Heart right ventricle (tissue), 16 donors: ENCODE results near the gene TMEM218. TPM values are rescaled to one million over a fixed set of nuclear protein-coding genes. Genes with fewer than 3 reads are reported as not detected.
A peak's percentile ranks its signal among the peaks of the same experiment; 100 is the strongest.

ENCODE experiments used
- ATAC-seq, 8 donors: fragments of 200-7000 bp; cut with Tn5 transposase; one replicate each; pipeline ENCODE4 v1.9.1; 2020; ENCODE audit warnings: mild to moderate bottlenecking in 8 of 8, moderate library complexity in 8 of 8, moderate number of reproducible peaks in 1 of 8
- DNase-seq, 2 donors: peaks; one replicate each; pipeline ENCODE4 v3.0.0-alpha.2; 2020
- H3K27ac ChIP-seq, 10 donors: fragments of 200-600 bp; sonication (generic) in 2 of 10; one replicate each; pipeline versions ENCODE4 v1.5.0 to v1.8.0; 2020 to 2022; ENCODE audit warnings: mild to moderate bottlenecking in 3 of 10
- H3K27me3 ChIP-seq, 7 donors: fragments of 200-600 bp; one replicate each; pipeline ENCODE4 v1.8.0; 2021 to 2022; ENCODE audit warnings: mild to moderate bottlenecking in 2 of 7
- H3K36me3 ChIP-seq, 9 donors: fragments of 200-600 bp; sonication (generic) in 1 of 9; one replicate each; pipeline versions ENCODE4 v1.5.0 to v1.8.0; 2020 to 2022; ENCODE audit warnings: mild to moderate bottlenecking in 2 of 9
- H3K4me1 ChIP-seq, 9 donors: fragments of 200-600 bp; sonication (generic) in 1 of 9; one replicate each; pipeline versions ENCODE4 v1.5.0 to v1.8.0; 2020 to 2022; ENCODE audit warnings: mild to moderate bottlenecking in 4 of 9
- H3K4me3 ChIP-seq, 10 donors: fragments of 200-600 bp; sonication (generic) in 2 of 10; one replicate each; pipeline versions ENCODE4 v1.5.0 to v1.8.0; 2020 to 2022; ENCODE audit warnings: mild to moderate bottlenecking in 7 of 10, moderate library complexity in 2 of 10
- H3K9me3 ChIP-seq, 11 donors: fragments of 200-600 bp in 10 of 11; sonication (generic) in 2 of 11; one replicate each; pipeline versions ENCODE4 v1.5.0 to v1.8.0; 2013 to 2022; ENCODE audit warnings: mild to moderate bottlenecking in 2 of 11, control low read depth in 1 of 11, moderate library complexity in 1 of 11
- CTCF ChIP-seq, 9 donors: fragments of 200-600 bp; sonication (generic) in 2 of 9; IDR thresholded peaks; one replicate each; pipeline versions ENCODE4 v1.5.0 to v1.8.0; 2021 to 2022; ENCODE audit warnings: antibody characterized with exemption in 9 of 9, mild to moderate bottlenecking in 5 of 9, moderate library complexity in 1 of 9
- WGBS, 2 donors: extraction: QIAGEN DNeasy Blood & Tissue Kit; methylation state at CpG; one replicate each; pipeline ENCODE4 v1.1.7; 2013; ENCODE audit warnings: inconsistent platforms in 1 of 2; 5-methylcytosine and 5-hydroxymethylcytosine counted together
- intact Hi-C, 10 donors: fragments of 100-400 bp; cut with DNase I; formaldehyde crosslinking; loops; one replicate each; pipeline versions ENCODE4 v1.11.1 to v1.14.2; 2022
- long read RNA-seq, 3 donors: library from polyadenylated mRNA; unstranded; transcript quantifications; one replicate each; pipeline ENCODE4 v2.0.0, GENCODE V29; 2020 to 2021
- polyA plus RNA-seq, 2 donors: library from polyadenylated mRNA; stranded (reverse); fragments of 200-250 nt; gene quantifications; one replicate each; pipeline ENCODE4 v1.2.3, GENCODE V29; 2013
- total RNA-seq, 10 donors: library from RNA; stranded (reverse); fragmentation: NEBNext Ultra II Directional in 3 of 10; extraction: Animal tissue kit (Norgen Biotek cat#: 25700) in 3 of 10; gene quantifications; one replicate each; pipeline versions ENCODE4 v1.2.1 to v1.2.4, GENCODE V29; 2021 to 2023
- donor health status: Arrhythmogenic right ventricular cardiomyopathy.
- donor health status: ischemic (EF 13 %, LVEDD 7.1; RV severe dilation, severe dysfunction).
- donor health status: healthy with polysubstance abuse.
- donor health status: DM: no; HTN: yes; CAD: no.
- donor health status: DM: no; HTN: no; CAD: no.
- donor health status: ischemic (EF 25% LVEDD 6.9; RV normal size, moderate dysfunction).
- donor health status: ischemic (EF 25% LVEDD 5.7; RV mildly dilated, moderate dysfunction).
- donor health status: healthy.
- donor health status: DM: yes; HTN: yes; CAD: no.
- donor health status: Ischemic cardiomyopathy.
- donor health status: ischemic (EF 35%, LVEDD 5.7; RV mildly dilated, moderate dysfunction).
- donor health status: nonischemic (EF 11% LVEDD 7.7; RV severe dilation, severe dysfunction).
- donor health status: DM: yes; HTN: yes; CAD: no.
- donor health status: PGD.
- donor health status: ischemic (EF 29% LVEDD 5.4; RV normal size, mild dysfunction).
- donor health status: nonischemic (EF 23%, LVEDD 6.1; RV moderate dilation, normal function).

TMEM218 gene
- total RNA-seq: 1 to 10 TPM; 4.5 to 7.8 (median 6.7) TPM
- 10 to 100 TPM in 1 of 2 donors, 1 to 10 TPM in 1; 7.6 to 17.1 TPM for polyA plus RNA-seq
- long read RNA-seq, donor 1, partial matches to known transcripts: 0 of 4 reads
- long read RNA-seq, donor 1, other reads (novel, unspliced or antisense): 3 of 4 reads
- long read RNA-seq, donor 2, partial matches to known transcripts: 1 of 5 reads
- long read RNA-seq, donor 2, other reads (novel, unspliced or antisense): 4 of 5 reads
- long read RNA-seq, donor 3, full-length matches to known transcripts: 1 of 8 reads
- long read RNA-seq, donor 3, partial matches to known transcripts: 0 of 8 reads
- long read RNA-seq, donor 3, other reads (novel, unspliced or antisense): 7 of 8 reads

GRCh38 chr11:125111343-125112207 is at the start of gene TMEM218:
Gene TMEM218, minus strand, starts transcription at chr11:125111626. Its CDS starts 9,385 bp downstream, at chr11:125102241.
- peak; percentile 99 to 100 (median 100) for ATAC-seq
- 5% methylated on average over 49 of the region's 49 CpGs for WGBS, 2 donors
- Histone ChIP-seq H3K4me3 (peak within 1 kb of the TSS; percentile 64 to 93 (median 76)), H3K27me3 (peaks cover 0 to 3% (median 0%) of the 10 kb centered on the region in 7 donors), H3K36me3 (peaks cover 0 to 6% (median 0%) of the 10 kb centered on the region in 9 donors), H3K4me1 (peaks cover 0 to 15% (median 9%) of the 10 kb centered on the region in 9 donors), H3K9me3 (no peaks in the 10 kb centered on the region), H3K27ac (peak within 1 kb of the TSS in 9 of 10 donors; percentile 47 to 80 (median 74))
- intact Hi-C loops: loop anchor here in 1 of 10 donors (10.0 kb wide), 1 partner anchor 157 kb away; the partner anchor contains the start of gene CCDC15
- DNase-seq: peak; percentile 99 to 100
- TF ChIP-seq CTCF (IDR thresholded peaks at IDR 0.05): no peak

- intact Hi-C loops: loop anchor here in 1 of 10 donors (10.0 kb wide), 1 partner anchor 247 kb away; no protein-coding TSS in a partner anchor
- no peak overlapping the region for H3K4me3 ChIP-seq
- no peaks in the 10 kb centered on the region for H3K4me1 ChIP-seq
- H3K9me3 ChIP-seq: no peaks in the 10 kb centered on the region
- H3K27ac ChIP-seq: no peak overlapping the region
- 85 to 91% methylated on average over 10 of the region's 10 CpGs for WGBS, 2 donors
- peaks cover 0 to 25% (median 14%) of the 10 kb centered on the region in 7 donors for H3K27me3 ChIP-seq
- no peak for ATAC-seq
- no peaks in the 10 kb centered on the region for H3K36me3 ChIP-seq
- no peak for TF ChIP-seq CTCF (IDR thresholded peaks at IDR 0.05)
- no peak for DNase-seq
Observed at GRCh38 chr11:125157953-125158680, 46.7 kb upstream of the TMEM218 start.

- Histone ChIP-seq H3K27me3 (peaks cover 0 to 16% (median 6%) of the 10 kb centered on the region in 7 donors), H3K27ac (no peak overlapping the region), H3K36me3 (no peaks in the 10 kb centered on the region), H3K9me3 (no peaks in the 10 kb centered on the region), H3K4me1 (no peaks in the 10 kb centered on the region), H3K4me3 (no peak overlapping the region)
- TF ChIP-seq CTCF (IDR thresholded peaks at IDR 0.05): no peak
- ATAC-seq: no peak
- intact Hi-C loops: loop anchor here in 1 of 10 donors (10.0 kb wide), 1 partner anchor 248 kb away; no protein-coding TSS in a partner anchor
- no peak for DNase-seq
- 84 to 92% methylated on average over 6 of the region's 6 CpGs for WGBS, 2 donors
Observed at GRCh38 chr11:125157118-125157733, 45.8 kb upstream of the TMEM218 start.
